Fibroblast of the aortic adventitia (primary cell): ENCODE data around the gene SOCS7. TPM values are rescaled to one million over a fixed set of nuclear protein-coding genes. Genes with fewer than 3 reads are reported as not detected.
"Not testable (repeated sequence)": the region's sequence is repeated elsewhere in the genome, so short reads cannot be mapped to it uniquely, and the experiment has no call there.

Experiments
- DNase-seq: peaks from one replicate; pipeline ENCODE4 v3.0.0-alpha.2; 2010; ENCODE audit warnings: low read depth
- H3K4me3 ChIP-seq: 2 replicates; pipeline ENCODE4 v1.5.1; 2011; ENCODE audit warnings: low read depth, mild to moderate bottlenecking, control low read depth, low read length, moderate library complexity
- total RNA-seq: library from RNA; depleted of rRNA; stranded (reverse); fragments of >200 nt; gene quantifications from 2 replicates; pipeline ENCODE4 v1.2.3, GENCODE V29; 2012; ENCODE audit warnings: low replicate concordance
- TF ChIP-seq, protein P1 (sequence below): IDR thresholded peaks from 2 replicates; pipeline ENCODE4 v1.5.1; 2011; ENCODE audit warnings: mild to moderate bottlenecking, low read length, control low read depth, inconsistent platforms; ENCODE audit not compliant: insufficient read depth

Gene SOCS7
- total RNA-seq, 1 donor: 11.7 TPM

DNA sequence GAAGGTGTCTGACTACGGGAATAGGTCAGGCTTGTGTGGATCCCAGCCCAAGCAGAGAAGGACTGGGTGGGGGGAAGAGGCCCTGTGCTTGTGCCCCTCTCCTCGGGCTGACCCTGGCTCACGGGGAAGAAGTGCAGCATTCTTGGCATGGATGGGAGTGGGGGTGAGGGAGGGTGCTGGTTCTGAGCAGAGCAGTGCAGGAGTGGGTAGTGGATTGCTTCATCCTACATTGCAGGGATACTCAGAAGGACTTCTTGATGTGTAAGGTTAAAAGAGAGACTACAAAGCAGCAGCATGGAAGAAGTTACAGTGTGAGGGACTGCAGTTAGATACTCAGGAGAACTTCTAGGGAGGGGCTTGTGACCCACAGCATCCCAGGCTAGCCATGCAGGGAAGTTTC, 78.7 kb downstream of the SOCS7 start:
- H3K4me3 ChIP-seq: peak overlapping the region; percentile 32
- TF ChIP-seq, protein P1, sequence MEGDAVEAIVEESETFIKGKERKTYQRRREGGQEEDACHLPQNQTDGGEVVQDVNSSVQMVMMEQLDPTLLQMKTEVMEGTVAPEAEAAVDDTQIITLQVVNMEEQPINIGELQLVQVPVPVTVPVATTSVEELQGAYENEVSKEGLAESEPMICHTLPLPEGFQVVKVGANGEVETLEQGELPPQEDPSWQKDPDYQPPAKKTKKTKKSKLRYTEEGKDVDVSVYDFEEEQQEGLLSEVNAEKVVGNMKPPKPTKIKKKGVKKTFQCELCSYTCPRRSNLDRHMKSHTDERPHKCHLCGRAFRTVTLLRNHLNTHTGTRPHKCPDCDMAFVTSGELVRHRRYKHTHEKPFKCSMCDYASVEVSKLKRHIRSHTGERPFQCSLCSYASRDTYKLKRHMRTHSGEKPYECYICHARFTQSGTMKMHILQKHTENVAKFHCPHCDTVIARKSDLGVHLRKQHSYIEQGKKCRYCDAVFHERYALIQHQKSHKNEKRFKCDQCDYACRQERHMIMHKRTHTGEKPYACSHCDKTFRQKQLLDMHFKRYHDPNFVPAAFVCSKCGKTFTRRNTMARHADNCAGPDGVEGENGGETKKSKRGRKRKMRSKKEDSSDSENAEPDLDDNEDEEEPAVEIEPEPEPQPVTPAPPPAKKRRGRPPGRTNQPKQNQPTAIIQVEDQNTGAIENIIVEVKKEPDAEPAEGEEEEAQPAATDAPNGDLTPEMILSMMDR: no peak
- DNase-seq: peak; percentile 66

DNA sequence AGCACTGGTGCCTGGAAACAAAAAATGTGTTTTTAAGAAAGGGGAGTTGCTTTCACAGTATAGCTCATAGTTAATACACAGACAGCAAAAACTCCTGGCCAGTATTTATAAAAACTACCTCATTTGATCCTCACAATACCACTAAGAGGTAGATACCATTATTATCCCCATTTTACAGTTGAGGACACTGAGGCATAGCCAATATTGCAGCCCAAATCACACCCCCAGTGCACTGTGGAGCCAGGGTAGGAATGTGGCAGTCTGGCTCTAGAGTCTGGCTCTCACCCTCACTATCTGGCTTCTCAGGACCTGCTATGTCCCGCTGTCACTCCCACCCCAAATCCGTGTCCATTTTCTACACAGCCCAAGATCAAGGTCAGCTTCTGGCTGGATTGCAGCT, 79.2 kb downstream of the SOCS7 start:
- H3K4me3 ChIP-seq: no peak overlapping the region
- TF ChIP-seq, protein P1: no peak
- no peak for DNase-seq

DNA sequence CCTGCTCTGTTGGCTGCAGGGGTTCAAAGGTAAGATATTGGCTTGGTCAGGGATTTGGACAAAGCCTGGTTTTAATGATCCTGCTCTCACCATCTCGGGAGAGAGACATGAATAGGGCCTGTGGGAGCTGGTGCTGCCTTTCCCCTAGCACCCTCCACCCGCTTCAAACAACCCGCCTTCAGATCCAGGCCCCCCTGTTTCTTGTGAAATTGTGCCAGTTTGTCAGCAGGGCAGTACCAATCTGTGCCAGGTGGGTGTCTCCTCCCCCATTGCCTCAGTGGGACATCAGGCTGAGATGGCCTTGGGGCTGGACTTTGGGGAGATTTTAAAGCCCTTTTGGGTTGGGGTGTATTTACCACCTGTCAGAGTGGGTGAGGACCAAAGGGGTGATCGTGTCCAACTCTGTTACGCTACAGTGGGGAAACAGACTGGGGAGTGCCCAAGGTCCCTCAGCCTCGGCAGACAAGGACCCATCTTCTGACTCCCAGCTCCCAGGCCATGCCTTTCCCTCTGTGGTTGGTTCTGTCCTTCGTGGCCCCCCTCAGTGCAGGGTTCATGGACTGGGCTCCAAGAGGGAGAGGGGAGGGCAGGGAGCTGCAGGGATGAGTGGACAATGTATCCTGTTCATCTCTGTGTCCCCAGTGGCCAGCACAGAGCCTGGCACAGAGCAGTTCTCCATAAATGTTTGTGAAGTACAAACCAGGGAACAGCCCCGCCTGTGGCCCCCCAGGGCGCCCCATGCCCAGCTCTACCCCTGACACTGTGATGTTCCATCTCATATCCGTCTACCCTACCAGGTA, 79.9 kb downstream of the SOCS7 start:
- no peak overlapping the region for H3K4me3 ChIP-seq
- no peak for DNase-seq
- TF ChIP-seq, protein P1: no peak

DNA sequence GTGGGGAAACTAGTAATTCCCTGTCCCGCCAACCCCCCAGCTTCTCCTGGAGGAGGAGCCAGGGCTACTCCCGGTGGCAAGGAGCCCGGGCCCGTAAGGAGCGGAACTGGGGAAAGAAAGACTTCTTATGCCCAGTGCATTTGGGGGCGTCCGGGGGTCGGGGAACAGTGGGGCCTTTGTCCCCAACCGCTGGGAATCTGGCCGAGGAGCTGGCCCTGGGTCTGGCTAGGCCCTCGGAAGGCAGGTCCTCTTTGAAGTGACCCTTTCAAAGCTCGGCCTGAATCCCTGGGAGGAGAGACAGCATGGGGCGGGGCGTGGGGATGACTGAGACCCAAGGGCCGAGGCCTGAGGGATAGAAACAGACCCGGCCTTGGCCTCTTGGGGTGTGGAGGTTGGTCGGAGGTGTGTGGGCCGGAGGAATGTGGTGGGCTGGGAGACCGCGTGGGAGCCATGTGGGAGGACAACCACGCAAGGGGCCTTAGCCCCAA, 82.6 kb downstream of the SOCS7 start:
- no peak for DNase-seq
- H3K4me3 ChIP-seq: no peak overlapping the region
- TF ChIP-seq, protein P1: no peak

DNA sequence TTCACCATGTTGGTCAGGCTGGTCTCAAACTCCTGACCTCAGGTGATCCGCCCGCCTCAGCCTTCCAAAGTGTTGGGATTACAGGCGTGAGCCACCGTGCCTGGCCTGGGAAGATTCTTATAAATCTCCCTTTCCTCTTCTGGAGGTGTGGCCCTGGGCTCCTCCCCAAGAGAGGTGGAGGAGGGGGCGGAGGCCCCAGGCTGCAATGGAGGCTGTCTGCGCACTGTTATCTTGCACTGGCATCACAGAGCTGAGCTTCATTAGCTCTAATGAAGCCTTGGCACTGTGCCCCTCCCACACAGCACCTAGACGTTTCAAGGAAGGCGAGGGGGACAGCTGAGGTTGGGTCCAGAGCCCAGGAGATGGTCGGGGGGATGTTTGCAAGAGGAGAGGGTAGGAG, 84.2 kb downstream of the SOCS7 start:
- DNase-seq: no peak
- TF ChIP-seq, protein P1: no peak
- no peak overlapping the region for H3K4me3 ChIP-seq

DNA sequence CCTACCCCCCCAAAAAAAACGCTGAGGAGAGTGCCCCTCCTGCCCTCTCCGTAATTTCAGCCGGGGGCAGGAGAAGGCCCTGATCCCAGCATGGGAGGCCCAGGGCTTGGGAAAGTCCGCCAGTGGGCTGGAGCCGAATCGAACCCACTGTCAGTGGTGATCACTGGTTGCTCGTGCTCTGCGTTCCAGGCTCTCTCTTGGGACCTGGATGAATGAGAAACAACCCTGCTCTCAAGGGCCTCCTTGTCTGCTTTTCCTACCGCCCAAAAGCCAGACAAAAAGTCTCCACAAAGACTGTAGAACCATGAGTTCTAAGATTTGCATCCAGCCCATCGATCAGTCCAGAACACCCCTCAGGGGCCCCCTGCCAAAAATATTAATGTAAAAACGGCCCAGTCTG, 84.7 kb downstream of the SOCS7 start:
- TF ChIP-seq, protein P1: no peak
- no peak overlapping the region for H3K4me3 ChIP-seq
- no peak for DNase-seq

DNA sequence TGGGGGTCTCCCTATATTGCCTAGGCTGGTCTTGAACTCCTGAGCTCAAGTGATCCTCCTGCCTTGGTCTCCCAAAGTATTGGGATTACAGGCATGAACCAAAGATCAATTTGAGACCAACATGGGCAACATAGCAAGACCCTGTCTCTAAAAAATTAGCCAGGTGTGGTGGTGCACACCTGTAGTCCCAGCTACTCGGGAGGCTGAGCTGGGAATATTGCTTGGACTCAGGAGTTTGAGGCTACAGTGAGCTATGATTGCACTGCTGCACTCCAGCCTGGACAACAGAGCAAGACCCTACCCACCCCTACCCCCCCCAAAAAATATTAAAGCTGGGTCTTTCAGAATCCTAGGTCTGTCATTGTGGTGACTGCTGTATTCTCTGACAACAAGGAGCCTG, 85.7 kb downstream of the SOCS7 start:
- H3K4me3 ChIP-seq, DNase-seq: not testable (repeated sequence)
